Hematopoietic multipotent progenitor cell (in vitro differentiated cells): ENCODE results near the gene ISG20L2. TPM values are rescaled to one million over a fixed set of nuclear protein-coding genes. Genes with fewer than 3 reads are reported as not detected.

Source experiments
- DNase-seq, 3 donors: peaks; one replicate each; pipeline ENCODE4 v3.0.0-alpha.2; 2011 to 2015; ENCODE audit warnings: low read depth in 2 of 3, low spot score in 2 of 3
- total RNA-seq: library from RNA; depleted of rRNA; stranded (reverse); fragments of >200 nt; gene quantifications from one replicate; pipeline ENCODE4 v1.2.3, GENCODE V29; 2012

Gene ISG20L2
- total RNA-seq, 1 donor = 19.7 TPM

- DNase-seq = no peak
Observed at GRCh38 chr1:156691191-156691590, 37.4 kb downstream of the ISG20L2 start.

GRCh38 chr1:156690675-156691036, 37.9 kb downstream of the ISG20L2 start:
- no peak for DNase-seq

GRCh38 chr1:156689953-156690674, 38.5 kb downstream of the ISG20L2 start:
- no peak for DNase-seq

GRCh38 chr1:156689035-156689952, 39.3 kb downstream of the ISG20L2 start:
- DNase-seq = peak; percentile 47 to 87 (median 77)

GRCh38 chr1:156684227-156684782, 44.3 kb downstream of the ISG20L2 start:
- no peak for DNase-seq

GRCh38 chr1:156682166-156682890, 46.2 kb downstream of the ISG20L2 start:
- no peak for DNase-seq

GRCh38 chr1:156681196-156681960, 47.2 kb downstream of the ISG20L2 start:
- no peak for DNase-seq

- DNase-seq = no peak
Observed at GRCh38 chr1:156680056-156680455, 48.5 kb downstream of the ISG20L2 start.

GRCh38 chr1:156677616-156678596, 50.7 kb downstream of the ISG20L2 start:
- peak in 2 of 3 donors; percentile 59 to 62 for DNase-seq

- no peak for DNase-seq
Observed at GRCh38 chr1:156676820-156677615, 51.5 kb downstream of the ISG20L2 start, which contains the start of gene NES. TSS of gene NES (minus strand) at chr1:156677407. CDS start at chr1:156677264, 143 bp downstream.

GRCh38 chr1:156676114-156676819, 52.3 kb downstream of the ISG20L2 start:
- no peak for DNase-seq

- no peak for DNase-seq
Observed at GRCh38 chr1:156675210-156676113, 53.1 kb downstream of the ISG20L2 start.

GRCh38 chr1:156673387-156674121, 55.0 kb downstream of the ISG20L2 start:
- no peak for DNase-seq
